ENCODE measurements around the gene EIF3M.
"Not testable (repeated sequence)": the region's sequence is repeated elsewhere in the genome, so short reads cannot be mapped to it uniquely, and the experiment has no call there.

Gene EIF3M

DNA sequence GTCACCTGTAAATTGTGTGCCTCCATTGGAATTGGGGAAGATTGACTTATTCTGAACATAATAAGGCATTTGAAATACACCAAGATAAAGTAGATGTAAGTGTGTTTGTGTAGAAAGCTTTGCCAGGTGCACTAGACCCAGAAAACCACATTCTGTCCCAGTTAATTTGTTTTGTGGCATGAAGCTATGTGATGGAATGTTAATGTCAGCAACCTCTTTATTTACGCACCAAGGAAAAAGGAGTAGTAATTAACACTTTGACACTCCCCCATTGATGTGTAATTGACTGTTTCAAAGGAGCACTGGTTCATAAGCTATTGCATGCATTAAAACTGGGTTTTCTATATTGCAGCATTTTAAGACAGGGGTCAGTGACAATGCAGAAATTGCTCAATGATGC is 14.3 kb downstream of the EIF3M start:
- DNase-seq (ENCODE audit: low spot score): no peak

- no peak for DNase-seq (ENCODE audit: low spot score)
Observed at GRCh38 chr11:32602657-32603415, 19.2 kb downstream of the EIF3M start.

- no peak for DNase-seq (ENCODE audit: low spot score)
Observed at GRCh38 chr11:32606220-32606619, 22.6 kb downstream of the EIF3M start.

- not testable (repeated sequence) for DNase-seq (ENCODE audit: low spot score)
Observed at GRCh38 chr11:32608826-32609225, 25.2 kb downstream of the EIF3M start.

GRCh38 chr11:32610797-32611352 is 27.2 kb downstream of the EIF3M start:
- DNase-seq (ENCODE audit: low spot score): no peak

DNA sequence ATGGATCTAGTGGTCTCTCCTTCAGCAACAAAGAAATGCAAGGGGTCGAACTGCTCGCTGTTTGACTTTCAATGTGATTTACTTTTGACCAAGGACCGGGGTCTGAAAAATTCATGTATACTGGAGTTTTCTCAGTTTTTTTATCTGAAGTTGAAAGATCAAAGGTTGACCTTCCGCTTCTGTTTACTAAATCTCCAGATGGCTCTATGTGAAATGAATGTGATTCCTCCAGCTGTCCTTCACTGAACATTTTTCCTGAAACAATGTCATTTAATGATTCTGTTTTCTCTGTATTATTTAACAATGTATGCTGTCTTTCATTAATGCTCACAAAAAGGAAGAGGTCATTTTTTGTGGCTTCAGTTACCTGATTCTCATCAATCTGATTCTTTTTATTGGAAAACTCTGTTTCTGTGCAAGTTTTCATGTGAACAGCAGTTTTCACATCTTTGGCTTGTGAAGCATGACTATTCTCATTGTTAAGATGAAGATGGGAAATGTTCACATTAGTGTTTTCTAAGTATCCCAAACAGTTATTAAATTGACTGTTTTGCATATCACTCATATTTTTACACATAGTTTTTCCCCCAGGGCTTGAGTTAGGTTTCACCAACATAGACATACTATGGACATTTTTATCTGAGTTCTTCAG is 30.0 kb downstream of the EIF3M start:
- no peak for DNase-seq (ENCODE audit: low spot score)

- no peak for DNase-seq (ENCODE audit: low spot score)
Observed at GRCh38 chr11:32615422-32615821, 31.8 kb downstream of the EIF3M start.

DNA sequence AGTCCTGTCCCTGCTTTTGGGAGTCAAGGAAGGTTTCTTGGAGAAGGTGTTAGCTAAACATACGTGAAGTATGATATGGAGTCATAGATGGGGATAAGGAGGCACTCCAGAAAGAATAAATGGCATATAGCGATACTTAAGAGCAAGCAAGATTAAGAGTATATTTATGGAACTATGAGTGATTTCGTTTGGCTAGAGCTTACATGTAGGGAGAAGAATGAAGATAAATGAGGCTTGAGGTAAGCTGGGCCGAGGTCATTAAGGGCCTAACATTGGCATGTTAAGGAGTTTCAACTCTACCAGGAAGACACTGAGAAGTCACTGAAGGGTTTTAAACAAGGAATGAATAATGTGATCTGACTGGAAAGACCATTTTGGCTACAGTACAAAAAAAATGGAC is 33.3 kb downstream of the EIF3M start:
- DNase-seq (ENCODE audit: low spot score): no peak

DNA sequence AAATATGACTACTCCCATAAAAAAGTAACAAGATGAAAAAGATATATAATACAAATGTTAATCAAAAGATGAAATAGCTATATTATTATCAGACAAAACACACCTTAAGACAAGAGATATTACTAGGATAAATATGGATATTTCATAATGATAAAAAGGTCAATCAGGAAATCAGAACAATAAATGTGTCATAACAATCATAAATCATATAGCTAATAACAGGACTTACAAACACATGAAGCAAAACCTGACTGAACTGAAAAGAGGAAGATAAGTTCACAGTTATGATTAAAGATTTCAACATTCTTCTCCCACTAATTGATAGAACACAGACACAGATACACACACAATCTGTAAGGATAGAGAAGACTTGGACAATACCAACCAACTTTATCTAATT is 47.2 kb downstream of the EIF3M start:
- DNase-seq (ENCODE audit: low spot score): no peak

DNA sequence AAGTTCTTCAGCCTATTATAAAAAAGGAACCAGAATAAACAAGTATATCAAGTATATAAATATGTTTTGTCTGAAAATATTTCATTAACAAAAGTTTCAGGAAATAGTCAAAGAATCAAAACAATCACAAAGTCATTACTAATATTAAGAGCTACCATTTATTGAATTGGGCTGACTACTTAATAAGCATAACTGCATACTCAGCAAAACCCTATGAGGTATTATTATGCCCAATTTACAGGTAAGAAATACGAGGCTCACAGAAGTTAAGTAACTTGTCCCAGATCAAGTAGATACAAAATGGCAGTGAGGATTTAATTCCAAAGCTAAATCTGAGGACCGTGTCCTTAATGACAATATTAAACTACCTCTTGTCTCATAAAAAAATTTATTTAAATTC is 52.2 kb downstream of the EIF3M start:
- no peak for DNase-seq (ENCODE audit: low spot score)

- DNase-seq (ENCODE audit: low spot score): no peak
Observed at GRCh38 chr11:32641361-32641760, 57.7 kb downstream of the EIF3M start.

DNA sequence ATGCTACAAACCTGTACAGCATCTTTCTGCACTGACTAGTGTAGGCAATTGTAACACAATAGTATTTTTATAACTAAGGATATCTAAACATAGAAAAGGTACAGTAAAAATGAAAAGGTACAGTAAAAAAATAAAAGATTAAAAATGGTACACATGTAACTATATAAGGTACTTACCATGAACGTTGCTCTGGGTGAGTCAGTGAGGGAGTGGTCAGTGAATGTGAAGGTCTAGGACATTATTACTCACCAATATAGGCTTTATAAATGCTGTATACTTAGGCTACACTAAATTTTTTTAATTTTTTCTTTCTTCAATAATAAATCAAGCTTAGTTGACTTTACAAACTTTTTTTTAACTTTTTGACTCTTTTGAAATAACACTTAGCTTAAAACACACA is 59.9 kb downstream of the EIF3M start:
- no peak for DNase-seq (ENCODE audit: low spot score)
